GM21528 (cell line): ENCODE data around the gene CD74.

Experiments used
- ATAC-seq: cut with Tn5 transposase; IDR thresholded peaks from one replicate; pipeline ENCODE4 v1.9.1; 2021; ENCODE audit warnings: mild to moderate bottlenecking, moderate library complexity; ENCODE audit not compliant: unreplicated experiment, low FRiP score

The CD74 gene

GRCh38 chr5:150374651-150375050, 38.1 kb downstream of the CD74 start:
- no peak for ATAC-seq

GRCh38 chr5:150372639-150373038, 40.1 kb downstream of the CD74 start:
- ATAC-seq, result no peak

- ATAC-seq, result no peak
These were observed 44.2 kb downstream of the CD74 start for GRCh38 chr5:150368526-150368925.

- no peak for ATAC-seq
These were observed 48.7 kb downstream of the CD74 start for GRCh38 chr5:150364004-150364403.

GRCh38 chr5:150363185-150363584, 49.5 kb downstream of the CD74 start:
- ATAC-seq, result no peak

GRCh38 chr5:150361301-150361700, 51.4 kb downstream of the CD74 start:
- ATAC-seq, result no peak

- no peak for ATAC-seq
These were observed 54.2 kb downstream of the CD74 start for GRCh38 chr5:150358261-150359095.

- peak; percentile 96 for ATAC-seq
These were observed 55.1 kb downstream of the CD74 start, which contains the start of gene TCOF1 for GRCh38 chr5:150357326-150358260. TSS of gene TCOF1 (plus strand) at chr5:150357697. CDS start at chr5:150357747, 50 bp downstream.

GRCh38 chr5:150356575-150357294, 56.0 kb downstream of the CD74 start:
- no peak for ATAC-seq

GRCh38 chr5:150355791-150356190, 56.9 kb downstream of the CD74 start:
- ATAC-seq, result no peak

GRCh38 chr5:150353032-150353675, 59.6 kb downstream of the CD74 start:
- ATAC-seq, result no peak

GRCh38 chr5:150352244-150353031, 60.3 kb downstream of the CD74 start:
- no peak for ATAC-seq
